ENCODE results near the gene SLCO1B1.

- TF ChIP-seq ZNF274 (IDR thresholded peaks at IDR 0.05; ENCODE audit: low read depth, low read length), result no peak
- no peak for TF ChIP-seq CTCF (IDR thresholded peaks at IDR 0.05 in 2 of 3, conservative IDR thresholded peaks at IDR 0.05 in 1 of 3; ENCODE audit: borderline replicate concordance in 1 of 3, insufficient read depth in 1 of 3, low read depth in 2 of 3, low read length in 2 of 3)
- no peak for TF ChIP-seq POLR2A (IDR thresholded peaks at IDR 0.05; ENCODE audit: borderline replicate concordance, extremely low read depth, insufficient read depth, insufficient read length)
- TF ChIP-seq JUND (IDR thresholded peaks at IDR 0.05), result no peak
- TF ChIP-seq MAX (IDR thresholded peaks at IDR 0.05), result no peak
Observed at GRCh38 chr12:21130998-21131397, at the start of gene SLCO1B1.
